ENCODE measurements around the gene NELL2.

The NELL2 gene

DNA sequence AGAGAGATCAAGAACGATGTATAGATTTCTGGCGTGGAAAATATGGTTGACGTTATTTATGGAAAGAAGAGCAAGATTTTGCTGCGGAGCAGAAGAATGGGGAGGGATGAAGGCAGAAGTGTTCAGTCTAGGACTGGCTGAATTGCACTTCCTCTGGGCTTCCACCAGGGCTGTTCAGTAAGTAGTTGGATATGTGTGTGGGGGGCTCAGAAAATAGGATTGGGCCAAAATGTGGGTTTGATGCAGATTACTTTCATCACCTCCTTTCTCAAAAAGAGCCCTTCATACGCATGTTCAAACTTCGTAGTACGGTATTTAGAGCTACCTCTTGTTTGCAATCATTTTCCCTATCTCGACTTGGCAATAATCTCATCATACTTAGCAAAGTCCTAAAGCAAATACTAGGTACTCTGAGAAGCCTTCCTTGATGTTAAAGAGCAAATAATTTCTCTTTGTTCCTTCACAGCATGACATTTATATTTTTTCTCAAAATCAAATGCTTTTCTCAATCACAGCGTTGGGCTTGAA is 349.4 kb downstream of the NELL2 start:
- no peak overlapping the region for H2BK15ac ChIP-seq (ENCODE audit: low read length)
- no peak overlapping the region for H3K4ac ChIP-seq (ENCODE audit: low read length)
- DNase-seq (ENCODE audit: low spot score): no peak
- H2BK12ac ChIP-seq (ENCODE audit: low read length): no peak overlapping the region
- peaks cover 3 to 61% of the 10 kb centered on the region in 2 donors for H3K36me3 ChIP-seq (replicated peaks in 1 of 2; ENCODE audit: control insufficient read depth in 2 of 2, insufficient read depth in 2 of 2, low read length in 2 of 2)
- no peak overlapping the region for H3K18ac ChIP-seq (ENCODE audit: low read length)
- no peak overlapping the region for H4K91ac ChIP-seq (ENCODE audit: low read depth, low read length, poor library complexity)
- no peak overlapping the region for H2AK5ac ChIP-seq (ENCODE audit: low read depth, low read length)
- peaks cover 0 to 3% of the 10 kb centered on the region in 2 donors for H3K4me1 ChIP-seq (ENCODE audit: control insufficient read depth in 2 of 2, insufficient read depth in 1 of 2, low read depth in 1 of 2, low read length in 2 of 2)
- H3K9ac ChIP-seq (ENCODE audit: low read depth, low read length, poor library complexity): no peak overlapping the region
- no peaks in the 10 kb centered on the region for H3K79me1 ChIP-seq (ENCODE audit: low read depth, low read length)
- H3K27ac ChIP-seq (replicated peaks; ENCODE audit: low read length): no peak overlapping the region
- peaks cover 0 to 11% of the 10 kb centered on the region in 2 donors for H3K9me3 ChIP-seq (replicated peaks in 1 of 2; ENCODE audit: control insufficient read depth in 2 of 2, insufficient read depth in 1 of 2, low read depth in 1 of 2, low read length in 2 of 2)
- H3K23ac ChIP-seq (ENCODE audit: low read depth, low read length, poor library complexity): no peak overlapping the region
- no peak overlapping the region for H3K4me2 ChIP-seq (ENCODE audit: insufficient read depth, low read length, poor library complexity, severe bottlenecking)
- WGBS, 2 donors (ENCODE audit: extremely low coverage in 2 of 2, insufficient read length in 2 of 2, insufficient replicate concordance in 1 of 2): 100% methylated on average over 1 to 4 of the region's 9 CpGs
- H2BK120ac ChIP-seq (ENCODE audit: low read depth, low read length): no peak overlapping the region
- H4K8ac ChIP-seq (ENCODE audit: low read depth, low read length): no peak overlapping the region
- H3K4me3 ChIP-seq (ENCODE audit: low read length in 2 of 2): no peak overlapping the region
- no peak overlapping the region for H2AFZ ChIP-seq (ENCODE audit: low read length)
- no peak overlapping the region for H2BK5ac ChIP-seq (ENCODE audit: low read length)
- H3K14ac ChIP-seq (ENCODE audit: low read length): no peak overlapping the region
- H3K27me3 ChIP-seq (ENCODE audit: control insufficient read depth in 3 of 3, insufficient read depth in 3 of 3, low read depth in 1 of 3, low read length in 3 of 3): no peaks in the 10 kb centered on the region

DNA sequence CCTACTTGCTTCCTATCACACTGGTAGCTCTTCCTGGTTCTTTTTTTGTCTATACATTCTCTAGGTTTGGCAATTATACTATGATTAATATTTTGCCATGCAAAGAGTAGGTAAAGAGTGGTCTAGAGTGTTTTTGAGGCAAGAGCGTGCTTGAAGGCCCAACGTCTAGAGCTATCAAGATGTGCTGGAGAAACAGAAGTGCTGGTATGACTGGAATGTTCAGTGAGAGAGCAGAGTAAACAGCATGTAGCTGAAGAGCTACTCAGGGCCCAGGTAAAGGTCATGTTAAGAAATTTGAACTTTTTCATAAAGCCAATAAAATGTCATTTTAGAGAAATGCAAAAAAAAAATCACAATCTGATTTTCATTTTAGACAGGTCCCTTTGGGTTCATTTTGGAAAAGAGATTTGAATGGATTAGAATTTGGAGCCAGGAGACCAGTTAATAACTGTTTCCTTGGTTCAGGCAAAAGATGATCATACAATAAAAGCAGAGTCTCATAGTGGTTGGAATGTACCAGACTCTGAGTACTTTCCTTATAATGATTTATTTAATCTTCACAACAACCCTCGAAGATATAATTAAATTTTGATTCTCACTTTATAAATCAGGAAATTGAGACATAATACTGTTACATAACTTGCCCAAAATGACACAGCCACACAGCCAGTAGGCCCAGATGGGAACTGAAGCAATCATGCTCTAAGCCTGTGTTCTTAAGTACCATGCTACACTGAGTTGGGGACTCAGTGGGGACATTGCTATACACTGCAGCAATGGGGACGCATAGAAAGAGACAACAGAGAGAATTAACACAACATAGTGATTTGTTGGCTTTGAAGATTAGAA is 350.1 kb downstream of the NELL2 start:
- Histone ChIP-seq H3K9ac (ENCODE audit: low read depth, low read length, poor library complexity) (no peak overlapping the region), H3K36me3 (replicated peaks in 1 of 2; ENCODE audit: control insufficient read depth in 2 of 2, insufficient read depth in 2 of 2, low read length in 2 of 2) (peaks cover 5 to 60% of the 10 kb centered on the region in 2 donors), H3K4me1 (ENCODE audit: control insufficient read depth in 2 of 2, insufficient read depth in 1 of 2, low read depth in 1 of 2, low read length in 2 of 2) (peaks cover 0 to 3% of the 10 kb centered on the region in 2 donors), H3K79me1 (ENCODE audit: low read depth, low read length) (no peaks in the 10 kb centered on the region), H3K14ac (ENCODE audit: low read length) (no peak overlapping the region), H2BK15ac (ENCODE audit: low read length) (no peak overlapping the region), H3K4me2 (ENCODE audit: insufficient read depth, low read length, poor library complexity, severe bottlenecking) (no peak overlapping the region), H4K8ac (ENCODE audit: low read depth, low read length) (no peak overlapping the region), H3K9me3 (replicated peaks in 1 of 2; ENCODE audit: control insufficient read depth in 2 of 2, insufficient read depth in 1 of 2, low read depth in 1 of 2, low read length in 2 of 2) (peaks cover 0 to 14% of the 10 kb centered on the region in 2 donors), H3K4me3 (ENCODE audit: low read length in 2 of 2) (no peak overlapping the region), H2BK12ac (ENCODE audit: low read length) (no peak overlapping the region), H2AFZ (ENCODE audit: low read length) (no peak overlapping the region), H4K91ac (ENCODE audit: low read depth, low read length, poor library complexity) (no peak overlapping the region), H3K18ac (ENCODE audit: low read length) (no peak overlapping the region), H3K23ac (ENCODE audit: low read depth, low read length, poor library complexity) (no peak overlapping the region), H2BK120ac (ENCODE audit: low read depth, low read length) (no peak overlapping the region), H2AK5ac (ENCODE audit: low read depth, low read length) (no peak overlapping the region), H3K4ac (ENCODE audit: low read length) (no peak overlapping the region), H3K27ac (replicated peaks; ENCODE audit: low read length) (no peak overlapping the region), H3K27me3 (ENCODE audit: control insufficient read depth in 3 of 3, insufficient read depth in 3 of 3, low read depth in 1 of 3, low read length in 3 of 3) (no peaks in the 10 kb centered on the region), H2BK5ac (ENCODE audit: low read length) (no peak overlapping the region)
- DNase-seq (ENCODE audit: low spot score): no peak
- no CpG with 5 or more reads among the region's 4 CpGs for WGBS, 2 donors (ENCODE audit: extremely low coverage in 2 of 2, insufficient read length in 2 of 2, insufficient replicate concordance in 1 of 2)

GRCh38 chr12:44523828-44524227 is 352.3 kb downstream of the NELL2 start:
- Histone ChIP-seq H3K27me3 (ENCODE audit: control insufficient read depth in 3 of 3, insufficient read depth in 3 of 3, low read depth in 1 of 3, low read length in 3 of 3) (no peaks in the 10 kb centered on the region), H2AFZ (ENCODE audit: low read length) (no peak overlapping the region), H3K9me3 (replicated peaks in 1 of 2; ENCODE audit: control insufficient read depth in 2 of 2, insufficient read depth in 1 of 2, low read depth in 1 of 2, low read length in 2 of 2) (peaks cover 0 to 13% of the 10 kb centered on the region in 2 donors), H3K4me3 (ENCODE audit: low read length in 2 of 2) (no peak overlapping the region), H3K4me1 (ENCODE audit: control insufficient read depth in 2 of 2, insufficient read depth in 1 of 2, low read depth in 1 of 2, low read length in 2 of 2) (peaks cover 0 to 3% of the 10 kb centered on the region in 2 donors), H4K91ac (ENCODE audit: low read depth, low read length, poor library complexity) (no peak overlapping the region), H2AK5ac (ENCODE audit: low read depth, low read length) (no peak overlapping the region), H2BK120ac (ENCODE audit: low read depth, low read length) (no peak overlapping the region), H3K27ac (replicated peaks; ENCODE audit: low read length) (no peak overlapping the region), H3K36me3 (replicated peaks in 1 of 2; ENCODE audit: control insufficient read depth in 2 of 2, insufficient read depth in 2 of 2, low read length in 2 of 2) (peaks cover 8 to 64% of the 10 kb centered on the region in 2 donors), H4K8ac (ENCODE audit: low read depth, low read length) (no peak overlapping the region), H3K9ac (ENCODE audit: low read depth, low read length, poor library complexity) (no peak overlapping the region), H3K79me1 (ENCODE audit: low read depth, low read length) (no peaks in the 10 kb centered on the region), H2BK15ac (ENCODE audit: low read length) (no peak overlapping the region), H3K23ac (ENCODE audit: low read depth, low read length, poor library complexity) (no peak overlapping the region), H3K4me2 (ENCODE audit: insufficient read depth, low read length, poor library complexity, severe bottlenecking) (no peak overlapping the region), H3K18ac (ENCODE audit: low read length) (no peak overlapping the region), H2BK5ac (ENCODE audit: low read length) (no peak overlapping the region), H3K14ac (ENCODE audit: low read length) (no peak overlapping the region), H3K4ac (ENCODE audit: low read length) (no peak overlapping the region), H2BK12ac (ENCODE audit: low read length) (no peak overlapping the region)
- DNase-seq (ENCODE audit: low spot score): no peak
- WGBS, 2 donors (ENCODE audit: extremely low coverage in 2 of 2, insufficient read length in 2 of 2, insufficient replicate concordance in 1 of 2): no CpG with 5 or more reads among the region's 2 CpGs

- H3K79me1 ChIP-seq (ENCODE audit: low read depth, low read length): no peaks in the 10 kb centered on the region
- peaks cover 8 to 63% of the 10 kb centered on the region in 2 donors for H3K36me3 ChIP-seq (replicated peaks in 1 of 2; ENCODE audit: control insufficient read depth in 2 of 2, insufficient read depth in 2 of 2, low read length in 2 of 2)
- H4K8ac ChIP-seq (ENCODE audit: low read depth, low read length): no peak overlapping the region
- H4K91ac ChIP-seq (ENCODE audit: low read depth, low read length, poor library complexity): no peak overlapping the region
- H2AK5ac ChIP-seq (ENCODE audit: low read depth, low read length): no peak overlapping the region
- H3K4ac ChIP-seq (ENCODE audit: low read length): no peak overlapping the region
- H2BK5ac ChIP-seq (ENCODE audit: low read length): no peak overlapping the region
- no peak overlapping the region for H3K9ac ChIP-seq (ENCODE audit: low read depth, low read length, poor library complexity)
- no peak for DNase-seq (ENCODE audit: low spot score)
- no peak overlapping the region for H2BK15ac ChIP-seq (ENCODE audit: low read length)
- H3K23ac ChIP-seq (ENCODE audit: low read depth, low read length, poor library complexity): no peak overlapping the region
- no peak overlapping the region for H2AFZ ChIP-seq (ENCODE audit: low read length)
- no peak overlapping the region for H3K14ac ChIP-seq (ENCODE audit: low read length)
- H3K4me2 ChIP-seq (ENCODE audit: insufficient read depth, low read length, poor library complexity, severe bottlenecking): no peak overlapping the region
- H2BK120ac ChIP-seq (ENCODE audit: low read depth, low read length): no peak overlapping the region
- WGBS, 2 donors (ENCODE audit: extremely low coverage in 2 of 2, insufficient read length in 2 of 2, insufficient replicate concordance in 1 of 2): no CpG with 5 or more reads among the region's 3 CpGs
- H3K27me3 ChIP-seq (ENCODE audit: control insufficient read depth in 3 of 3, insufficient read depth in 3 of 3, low read depth in 1 of 3, low read length in 3 of 3): no peaks in the 10 kb centered on the region
- H3K4me3 ChIP-seq (ENCODE audit: low read length in 2 of 2): no peak overlapping the region
- H3K27ac ChIP-seq (replicated peaks; ENCODE audit: low read length): no peak overlapping the region
- peaks cover 0 to 9% of the 10 kb centered on the region in 2 donors for H3K9me3 ChIP-seq (replicated peaks in 1 of 2; ENCODE audit: control insufficient read depth in 2 of 2, insufficient read depth in 1 of 2, low read depth in 1 of 2, low read length in 2 of 2)
- peaks cover 0 to 3% of the 10 kb centered on the region in 2 donors for H3K4me1 ChIP-seq (ENCODE audit: control insufficient read depth in 2 of 2, insufficient read depth in 1 of 2, low read depth in 1 of 2, low read length in 2 of 2)
- H2BK12ac ChIP-seq (ENCODE audit: low read length): no peak overlapping the region
- H3K18ac ChIP-seq (ENCODE audit: low read length): no peak overlapping the region
These were observed 354.4 kb downstream of the NELL2 start for GRCh38 chr12:44521702-44522101.
